H1 (cell line): Measurements from ENCODE around the gene SMPX. TPM values are rescaled to one million over a fixed set of nuclear protein-coding genes. Genes with fewer than 3 reads are reported as not detected.

Experiments used
- CTCF ChIA-PET: fragments of 300-600 bp; sonication (Branson Sonifier 250); formaldehyde crosslinking; loops from one replicate; lab custom pipeline; 2021; ENCODE audit not compliant: partially characterized antibody; lab: Charles Lee
- POLR2A ChIA-PET: fragments of 300-600 bp; sonication (Branson Sonifier 250); formaldehyde crosslinking; loops from one replicate; lab custom pipeline; 2021; ENCODE audit warnings: inconsistent platforms; ENCODE audit not compliant: partially characterized antibody; lab: Charles Lee
- DNase-seq, 2 experiments: peaks; one replicate each; pipeline versions ENCODE4 v3.0.0 to v3.0.0-alpha.2; 2010 to 2022; ENCODE audit warnings: low spot score in 2 of 2, low read depth in 1 of 2, mixed read lengths in 1 of 2
- FAIRE-seq: peaks from 2 replicates; lab custom pipeline; 2011; peaks lifted over from hg19 to GRCh38; lab: Jason Lieb, UNC
- H2AFZ ChIP-seq: 2 replicates; pipeline ENCODE4 v1.8.1; 2012; ENCODE audit warnings: low read length, inconsistent platforms
- H2AK5ac ChIP-seq: 2 replicates; pipeline ENCODE4 v1.6.1; 2013; ENCODE audit warnings: low read depth, low read length
- H2BK120ac ChIP-seq: replicated peaks from 2 replicates; pipeline ENCODE3; 2013; ENCODE audit warnings: low read depth, low read length, inconsistent platforms
- H2BK12ac ChIP-seq: 2 replicates; pipeline ENCODE4 v1.6.1; 2013; ENCODE audit warnings: low read depth, low read length
- H2BK15ac ChIP-seq: 2 replicates; pipeline ENCODE4 v1.6.1; 2013; ENCODE audit warnings: low read length
- H2BK20ac ChIP-seq: 2 replicates; pipeline ENCODE4 v1.6.1; 2013; ENCODE audit warnings: low read length
- H2BK5ac ChIP-seq: 2 replicates; pipeline ENCODE4 v1.6.1; 2013; ENCODE audit warnings: low read depth, low read length
- H3K14ac ChIP-seq: 2 replicates; pipeline ENCODE4 v1.6.1; 2013; ENCODE audit warnings: inconsistent platforms; ENCODE audit not compliant: insufficient read length
- H3K18ac ChIP-seq: 2 replicates; pipeline ENCODE4 v1.6.1; 2013; ENCODE audit warnings: low read length; ENCODE audit errors: extremely low read depth
- H3K23ac ChIP-seq: 2 replicates; pipeline ENCODE4 v1.6.1; 2013; ENCODE audit warnings: inconsistent platforms; ENCODE audit not compliant: insufficient read length
- H3K23me2 ChIP-seq: 2 replicates; pipeline ENCODE4 v1.6.1; 2013; ENCODE audit warnings: low read depth, low read length
- H3K27ac ChIP-seq: 2 replicates; pipeline ENCODE4 v1.6.1; 2011; ENCODE audit warnings: low read depth, low read length, inconsistent platforms
- H3K27me3 ChIP-seq, 4 experiments: replicated peaks in 1 of 4; 1 replicate in 1 of 4; 2 replicates in 3 of 4; pipeline versions ENCODE4 v1.6.1 to v1.8.1; 2011 to 2013; ENCODE audit warnings: low read length in 3 of 4, mild to moderate bottlenecking in 3 of 4, inconsistent platforms in 2 of 4, mixed read lengths in 2 of 4, moderate library complexity in 1 of 4; ENCODE audit not compliant: control insufficient read depth in 3 of 4, insufficient read depth in 3 of 4; ENCODE audit errors: extremely low read depth in 1 of 4
- H3K36me3 ChIP-seq, 4 experiments: 2 replicates each; pipeline versions ENCODE4 v1.6.1 to v1.8.1; 2011 to 2013; ENCODE audit warnings: mild to moderate bottlenecking in 4 of 4, low read length in 3 of 4, moderate library complexity in 2 of 4, control low read depth in 1 of 4, inconsistent platforms in 1 of 4; ENCODE audit not compliant: insufficient read depth in 4 of 4, control insufficient read depth in 2 of 4
- H3K4ac ChIP-seq: replicated peaks from 2 replicates; pipeline ENCODE3; 2013; ENCODE audit warnings: low read length, low read depth, mixed read lengths, inconsistent platforms; ENCODE audit not compliant: insufficient read length
- H3K4me1 ChIP-seq, 4 experiments: replicated peaks in 1 of 4; 1 replicate in 1 of 4; 2 replicates in 3 of 4; pipeline versions ENCODE4 v1.6.1 to v1.8.1; 2011 to 2013; ENCODE audit warnings: low read length in 3 of 4, inconsistent platforms in 2 of 4, mixed read lengths in 1 of 4; ENCODE audit not compliant: insufficient read depth in 4 of 4, control insufficient read depth in 3 of 4
- H3K4me2 ChIP-seq, 2 experiments: 2 replicates each; pipeline versions ENCODE4 v1.6.1 to v1.8.1; 2011 to 2013; ENCODE audit warnings: low read depth in 2 of 2, low read length in 2 of 2, control low read depth in 1 of 2, inconsistent platforms in 1 of 2, mild to moderate bottlenecking in 1 of 2; ENCODE audit not compliant: insufficient read depth in 1 of 2
- H3K4me3 ChIP-seq, 4 experiments: fragments of 200-600, 300-600 bp in 1 of 4; sonication (generic), shearing (Covaris generic), sonication (Bioruptor Twin) in 1 of 4; 2 replicates each; pipeline versions ENCODE4 v1.5.1 to v1.8.1; 2011 to 2016; ENCODE audit warnings: low read length in 4 of 4, low read depth in 3 of 4, control low read depth in 2 of 4, inconsistent platforms in 2 of 4, mild to moderate bottlenecking in 2 of 4, mixed read lengths in 1 of 4, moderate library complexity in 1 of 4; ENCODE audit not compliant: insufficient read depth in 2 of 4; ENCODE audit errors: extremely low read depth in 1 of 4
- H3K56ac ChIP-seq: replicated peaks from 2 replicates; pipeline ENCODE3; 2013; ENCODE audit warnings: low read depth, mild to moderate bottlenecking, mixed read lengths, low read length, inconsistent platforms; ENCODE audit not compliant: insufficient read length
- H3K79me1 ChIP-seq: 2 replicates; pipeline ENCODE4 v1.6.1; 2013; ENCODE audit warnings: low read depth, low read length, control low read depth
- H3K79me2 ChIP-seq, 2 experiments: 2 replicates each; pipeline versions ENCODE4 v1.6.1 to v1.8.1; 2012 to 2013; ENCODE audit warnings: low read length in 2 of 2, mild to moderate bottlenecking in 2 of 2, inconsistent platforms in 1 of 2; ENCODE audit not compliant: insufficient read depth in 2 of 2, control insufficient read depth in 1 of 2
- H3K9ac ChIP-seq, 4 experiments: replicated peaks in 1 of 4; 1 replicate in 1 of 4; 2 replicates in 3 of 4; pipeline versions ENCODE4 v1.6.1 to v1.8.1; 2011 to 2013; ENCODE audit warnings: low read depth in 3 of 4, low read length in 3 of 4, control low read depth in 2 of 4, mild to moderate bottlenecking in 2 of 4, moderate library complexity in 2 of 4, inconsistent platforms in 1 of 4; ENCODE audit errors: extremely low read depth in 1 of 4
- H3K9me3 ChIP-seq, 2 experiments: 2 replicates each; pipeline versions ENCODE4 v1.6.1 to v1.8.1; 2012 to 2013; ENCODE audit warnings: mild to moderate bottlenecking in 2 of 2, moderate library complexity in 2 of 2, control low read depth in 1 of 2, inconsistent platforms in 1 of 2, low read depth in 1 of 2, low read length in 1 of 2, mixed read lengths in 1 of 2; ENCODE audit not compliant: insufficient read depth in 2 of 2
- H4K20me1 ChIP-seq, 2 experiments: replicated peaks in 1 of 2; 2 replicates each; pipeline versions ENCODE3 to v1.8.1; 2011 to 2013; ENCODE audit warnings: inconsistent platforms in 2 of 2, low read length in 2 of 2, mild to moderate bottlenecking in 1 of 2; ENCODE audit not compliant: insufficient read depth in 2 of 2, control insufficient read depth in 1 of 2
- H4K5ac ChIP-seq: 2 replicates; pipeline ENCODE4 v1.6.1; 2013; ENCODE audit warnings: low read length, low read depth, mixed read lengths, inconsistent platforms; ENCODE audit not compliant: insufficient read length
- H4K8ac ChIP-seq: 2 replicates; pipeline ENCODE4 v1.8.0; 2013; ENCODE audit warnings: mild to moderate bottlenecking, moderate library complexity, low read length, inconsistent platforms; ENCODE audit not compliant: insufficient read depth; ENCODE audit errors: extremely low read depth
- H4K91ac ChIP-seq: replicated peaks from 2 replicates; pipeline ENCODE3; 2013; ENCODE audit warnings: low read length, mixed read lengths, inconsistent platforms; ENCODE audit not compliant: insufficient read length
- ASH2L ChIP-seq: fragments of 200-600, 300-600 bp; sonication (generic); IDR thresholded peaks from one replicate; pipeline ENCODE4 v1.7.1; 2017; ENCODE audit warnings: low read length
- ATF3 ChIP-seq: IDR thresholded peaks from 2 replicates; pipeline ENCODE4 v1.6.1; 2011; ENCODE audit warnings: low read depth, mild to moderate bottlenecking, low read length; ENCODE audit not compliant: insufficient read depth
- BCL11A ChIP-seq, 2 experiments: IDR thresholded peaks; one replicate each; pipeline ENCODE4 v1.6.1; 2011; ENCODE audit warnings: low read depth in 2 of 2, low read length in 2 of 2, mild to moderate bottlenecking in 2 of 2
- CBX8 ChIP-seq: fragments of 300-800, 300-1000 bp; sonication (generic); IDR thresholded peaks from 2 replicates; pipeline ENCODE4 v1.7.1; 2016; ENCODE audit warnings: low read depth, low read length, borderline replicate concordance
- CEBPB ChIP-seq: IDR thresholded peaks from 2 replicates; pipeline ENCODE4 v1.6.1; 2012; ENCODE audit warnings: low read depth, low read length
- JUN ChIP-seq: IDR thresholded peaks from 2 replicates; pipeline ENCODE4 v1.6.1; 2011; ENCODE audit warnings: low read depth, mild to moderate bottlenecking, improper control_type of control experiment, low read length
- MAFK ChIP-seq: IDR thresholded peaks from 2 replicates; pipeline ENCODE4 v1.6.1; 2012; ENCODE audit warnings: low read depth, mild to moderate bottlenecking, improper control_type of control experiment, low read length
- RXRA ChIP-seq: IDR thresholded peaks from 2 replicates; pipeline ENCODE4 v1.6.1; 2011; ENCODE audit warnings: low read depth, mild to moderate bottlenecking, low read length, moderate library complexity; ENCODE audit not compliant: insufficient read depth
- SP2 ChIP-seq: IDR thresholded peaks from 2 replicates; pipeline ENCODE4 v1.6.1; 2012; ENCODE audit warnings: mild to moderate bottlenecking, low read length, inconsistent platforms
- TAF1 ChIP-seq: IDR thresholded peaks from 2 replicates; pipeline ENCODE4 v1.6.1; 2011; ENCODE audit warnings: mild to moderate bottlenecking, low read depth, low read length
- TAF7 ChIP-seq: optimal IDR thresholded peaks from 2 replicates; pipeline ENCODE3; 2011; ENCODE audit warnings: low read depth, mild to moderate bottlenecking, inconsistent platforms, low read length, moderate library complexity, borderline replicate concordance
- ZNF274 ChIP-seq: IDR thresholded peaks from 2 replicates; pipeline ENCODE4 v1.7.0; 2012; ENCODE audit warnings: low read length, borderline replicate concordance; ENCODE audit errors: extremely low read depth
- WGBS, 2 experiments: shearing (Covaris generic) in 1 of 2; methylation state at CpG; one replicate each; pipeline versions ENCODE4 v1.1.6 to v1.1.7; 2013 to 2015; ENCODE audit warnings: low lambda C conversion rate in 2 of 2, mixed read lengths in 2 of 2, inconsistent platforms in 1 of 2, low coverage in 1 of 2, missing lambda C conversion rate in 1 of 2; ENCODE audit not compliant: insufficient replicate concordance in 2 of 2, insufficient coverage in 1 of 2, insufficient read length in 1 of 2; ENCODE audit errors: extremely low coverage in 1 of 2, missing lambda C conversion rate in 1 of 2; 5-methylcytosine and 5-hydroxymethylcytosine counted together
- polyA plus RNA-seq, 7 experiments: library from polyadenylated mRNA; depleted of rRNA in 3 of 7; stranded (reverse) in 5 of 7; unstranded in 2 of 7; fragments of >200 nt in 5 of 7; fragments of 200-250 nt in 2 of 7; gene quantifications; 1 replicate in 5 of 7; 2 replicates in 1 of 7; 4 replicates in 1 of 7; pipeline versions ENCODE4 v1.2.1 to v1.2.3, GENCODE V29; 2011 to 2013; ENCODE audit warnings: missing spikeins in 2 of 7, mixed read lengths in 2 of 7
- total RNA-seq: library from RNA; stranded (reverse); fragmentation: NEBNext Ultra II Directional; extraction: Animal tissue kit (Norgen Biotek cat#: 25700); gene quantifications from 2 replicates; pipeline ENCODE4 v1.2.1, GENCODE V29; 2021

Gene SMPX
- total and polyA plus RNA-seq, 2 of the 8 experiments (the other 6 are each of a cell fraction or from before 2014, with no cell fraction given): not detected

GRCh38 chrX:21657318-21658151 is 100.4 kb downstream of the SMPX start:
- H4K5ac ChIP-seq: no peak overlapping the region
- DNase-seq (no peak), FAIRE-seq (no peak)
- H3K79me1 ChIP-seq: no peaks in the 10 kb centered on the region
- H3K27me3 ChIP-seq: no peaks in the 10 kb centered on the region
- H4K91ac ChIP-seq: no peak overlapping the region
- no peak overlapping the region for H3K18ac ChIP-seq
- POLR2A ChIA-PET: no interaction called here
- no peak overlapping the region; a peak in 1 of 8 replicates for H3K4me3 ChIP-seq
- no peak overlapping the region for H4K8ac ChIP-seq
- H3K14ac ChIP-seq: no peak overlapping the region
- no peaks in the 10 kb centered on the region; a peak in 2 of 8 replicates for H3K36me3 ChIP-seq
- no peaks in the 10 kb centered on the region for H3K23me2 ChIP-seq
- 92% methylated on average over 17 of the region's 57 CpGs; no CpG with 5 or more reads in 1 of the 2 experiments for WGBS, 2 experiments
- no peak overlapping the region for H2BK20ac ChIP-seq
- no peak overlapping the region for H2AFZ ChIP-seq
- no peak overlapping the region for H2BK15ac ChIP-seq
- no peaks in the 10 kb centered on the region for H3K79me2 ChIP-seq
- H2BK12ac ChIP-seq: no peak overlapping the region
- CTCF ChIA-PET: interaction anchor here (1.0 kb wide), 1 partner anchor 1130 kb away, joined by 3 read pairs; no protein-coding TSS in a partner anchor
- H3K9ac ChIP-seq: no peak overlapping the region
- no peak overlapping the region for H3K23ac ChIP-seq
- no peaks in the 10 kb centered on the region for H3K4me1 ChIP-seq
- H3K9me3 ChIP-seq: no peaks in the 10 kb centered on the region; a peak in 1 of 4 replicates
- no peaks in the 10 kb centered on the region for H4K20me1 ChIP-seq
- no peak overlapping the region for H2BK5ac ChIP-seq
- no peak overlapping the region for H3K56ac ChIP-seq
- no peak overlapping the region for H3K27ac ChIP-seq
- H2BK120ac ChIP-seq: no peak overlapping the region
- H3K4me2 ChIP-seq: no peak overlapping the region
- H3K4ac ChIP-seq: no peak overlapping the region
- H2AK5ac ChIP-seq: no peak overlapping the region
- TF ChIP-seq CBX8 (no peak), TAF1 (no peak), ZNF274 (no peak), ATF3 (no peak), MAFK (no peak), ASH2L (no peak), CEBPB (no peak), RXRA (no peak), JUN (no peak), BCL11A (IDR thresholded peaks at IDR 0.05; ENCODE audit: low read depth in 2 of 2, low read length in 2 of 2) (no peak), TAF7 (no peak), SP2 (no peak)
